WTC11 (cell line): Measurements from ENCODE around the gene RHBDD1. TPM values are rescaled to one million over a fixed set of nuclear protein-coding genes. Genes with fewer than 3 reads are reported as not detected.

ENCODE experiments used
- ATAC-seq: fragments of 200-7000 bp; cut with Tn5 transposase; 2 replicates; pipeline ENCODE4 v1.10.0; 2021; ENCODE audit warnings: mild to moderate bottlenecking, moderate library complexity
- CTCF ChIA-PET: fragments of 300-600 bp; sonication (Branson Sonifier 250); formaldehyde crosslinking; loops from one replicate; lab custom pipeline; 2021; ENCODE audit warnings: antibody characterized with exemption; lab: Charles Lee
- POLR2A ChIA-PET: fragments of 350-600 bp; sonication (Branson Sonifier 250); formaldehyde crosslinking; loops from one replicate; lab custom pipeline; 2021; ENCODE audit warnings: antibody characterized with exemption; lab: Charles Lee
- DNase-seq: peaks from one replicate; pipeline ENCODE4 v3.0.0; 2021; ENCODE audit warnings: low spot score
- H3K27ac Mint-ChIP-seq: 2 replicates; pipeline ENCODE4 v1.8.0; 2021; ENCODE audit warnings: mixed read lengths
- H3K27me3 Mint-ChIP-seq: 2 replicates; pipeline ENCODE4 v1.8.0; 2021; ENCODE audit warnings: low read depth, mild to moderate bottlenecking, moderate library complexity, mixed read lengths
- H3K36me3 Mint-ChIP-seq: 2 replicates; pipeline ENCODE4 v1.8.0; 2021; ENCODE audit warnings: mixed read lengths
- H3K4me1 Mint-ChIP-seq: 2 replicates; pipeline ENCODE4 v1.8.0; 2022; ENCODE audit warnings: mixed read lengths
- H3K4me3 Mint-ChIP-seq: 2 replicates; pipeline ENCODE4 v1.8.0; 2021; ENCODE audit warnings: mild to moderate bottlenecking, moderate library complexity, mixed read lengths
- H3K9me3 Mint-ChIP-seq: 2 replicates; pipeline ENCODE4 v1.8.0; 2021; ENCODE audit warnings: mixed read lengths
- ATF1 ChIP-seq: sonication (generic); formaldehyde crosslinking; IDR thresholded peaks from 2 replicates; pipeline ENCODE4 v1.8.1; 2023; ENCODE audit warnings: mild to moderate bottlenecking, moderate library complexity, missing genetic modification reagents
- CBFB ChIP-seq: sonication (generic); formaldehyde crosslinking; IDR thresholded peaks from 2 replicates; pipeline ENCODE4 v1.8.1; 2022; ENCODE audit warnings: mild to moderate bottlenecking, low read depth, missing genetic modification reagents
- CREM ChIP-seq: sonication (generic); formaldehyde crosslinking; IDR thresholded peaks from 2 replicates; pipeline ENCODE4 v1.8.1; 2022; ENCODE audit warnings: mild to moderate bottlenecking, missing genetic modification reagents, moderate library complexity
- ELF4 ChIP-seq: sonication (generic); formaldehyde crosslinking; IDR thresholded peaks from 2 replicates; pipeline ENCODE4 v1.8.1; 2022; ENCODE audit warnings: low read depth, mild to moderate bottlenecking, moderate library complexity, missing genetic modification reagents
- FOXP1 ChIP-seq: sonication (generic); formaldehyde crosslinking; IDR thresholded peaks from 2 replicates; pipeline ENCODE4 v1.8.0; 2022; ENCODE audit warnings: missing genetic modification reagents, mild to moderate bottlenecking, moderate library complexity, borderline replicate concordance
- GTF2I ChIP-seq: fragments of 250-450 bp; sonication (Bioruptor Pico); conservative IDR thresholded peaks from 2 replicates; pipeline ENCODE4 v1.4.0; 2021; ENCODE audit warnings: mild to moderate bottlenecking
- JAZF1 ChIP-seq: fragments of 250-450 bp; sonication (Bioruptor Pico); IDR thresholded peaks from 2 replicates; pipeline ENCODE4 v1.9.0; 2021; ENCODE audit warnings: moderate library complexity, mild to moderate bottlenecking, inconsistent platforms
- KAT7 ChIP-seq: sonication (generic); formaldehyde crosslinking; IDR thresholded peaks from 2 replicates; pipeline ENCODE4 v1.8.1; 2023; ENCODE audit warnings: missing genetic modification reagents, mild to moderate bottlenecking, borderline replicate concordance
- MXD4 ChIP-seq: fragments of 250-450 bp; sonication (Bioruptor Pico); IDR thresholded peaks from 2 replicates; pipeline ENCODE4 v1.8.0; 2021; ENCODE audit warnings: mild to moderate bottlenecking, moderate library complexity, borderline replicate concordance
- MYBL2 ChIP-seq: sonication (generic); formaldehyde crosslinking; IDR thresholded peaks from 2 replicates; pipeline ENCODE4 v1.8.1; 2023; ENCODE audit warnings: mild to moderate bottlenecking, moderate library complexity, missing genetic modification reagents
- NFE2L1 ChIP-seq: sonication (generic); formaldehyde crosslinking; IDR thresholded peaks from 2 replicates; pipeline ENCODE4 v1.8.1; 2023; ENCODE audit warnings: missing genetic modification reagents
- NR3C1 ChIP-seq: sonication (generic); formaldehyde crosslinking; conservative IDR thresholded peaks from 2 replicates; pipeline ENCODE4 v1.8.1; 2023; ENCODE audit warnings: low read depth, mild to moderate bottlenecking, missing genetic modification reagents
- PRRX2 ChIP-seq: fragments of 250-450 bp; sonication (Bioruptor Pico); IDR thresholded peaks from 2 replicates; pipeline ENCODE4 v1.8.0; 2021; ENCODE audit warnings: mild to moderate bottlenecking
- SMAD3 ChIP-seq: sonication (generic); formaldehyde crosslinking; IDR thresholded peaks from 2 replicates; pipeline ENCODE4 v1.8.0; 2022; ENCODE audit warnings: missing genetic modification reagents, mild to moderate bottlenecking, borderline replicate concordance
- SMAD4 ChIP-seq: sonication (generic); formaldehyde crosslinking; IDR thresholded peaks from 2 replicates; pipeline ENCODE4 v1.8.0; 2022; ENCODE audit warnings: mild to moderate bottlenecking, missing genetic modification reagents
- TP53 ChIP-seq: sonication (generic); formaldehyde crosslinking; IDR thresholded peaks from 2 replicates; pipeline ENCODE4 v1.8.1; 2023; ENCODE audit warnings: mild to moderate bottlenecking, missing genetic modification reagents
- ZBTB21 ChIP-seq: sonication (generic); formaldehyde crosslinking; IDR thresholded peaks from 2 replicates; pipeline ENCODE4 v1.8.1; 2023; ENCODE audit warnings: mild to moderate bottlenecking, missing genetic modification reagents, borderline replicate concordance
- ZNF138 ChIP-seq: sonication (generic); formaldehyde crosslinking; conservative IDR thresholded peaks from 2 replicates; pipeline ENCODE4 v1.8.1; 2022; ENCODE audit warnings: mild to moderate bottlenecking, moderate library complexity, missing genetic modification reagents
- ZNF532 ChIP-seq: fragments of 250-450 bp; sonication (Bioruptor Pico); IDR thresholded peaks from 2 replicates; pipeline ENCODE4 v1.9.0; 2021; ENCODE audit warnings: mild to moderate bottlenecking, borderline replicate concordance
- total RNA-seq: library from RNA; stranded (reverse); gene quantifications from 3 replicates; pipeline ENCODE4 v1.2.3, GENCODE V29; 2021
- TF ChIP-seq, protein P1 (sequence below): sonication (generic); formaldehyde crosslinking; IDR thresholded peaks from 2 replicates; pipeline ENCODE4 v1.8.0; 2022; ENCODE audit warnings: mild to moderate bottlenecking, missing genetic modification reagents
- TF ChIP-seq, protein P2 (sequence below): sonication (generic); formaldehyde crosslinking; conservative IDR thresholded peaks from 2 replicates; pipeline ENCODE4 v1.8.1; 2023; ENCODE audit warnings: mild to moderate bottlenecking, low read depth, missing genetic modification reagents, moderate library complexity
- TF ChIP-seq, protein P3 (sequence below): sonication (generic); formaldehyde crosslinking; IDR thresholded peaks from 2 replicates; pipeline ENCODE4 v1.8.1; 2023; ENCODE audit warnings: mild to moderate bottlenecking, moderate library complexity, missing genetic modification reagents

Gene RHBDD1
- total RNA-seq, 1 experiment from 2014 or later = 25.7 TPM

DNA sequence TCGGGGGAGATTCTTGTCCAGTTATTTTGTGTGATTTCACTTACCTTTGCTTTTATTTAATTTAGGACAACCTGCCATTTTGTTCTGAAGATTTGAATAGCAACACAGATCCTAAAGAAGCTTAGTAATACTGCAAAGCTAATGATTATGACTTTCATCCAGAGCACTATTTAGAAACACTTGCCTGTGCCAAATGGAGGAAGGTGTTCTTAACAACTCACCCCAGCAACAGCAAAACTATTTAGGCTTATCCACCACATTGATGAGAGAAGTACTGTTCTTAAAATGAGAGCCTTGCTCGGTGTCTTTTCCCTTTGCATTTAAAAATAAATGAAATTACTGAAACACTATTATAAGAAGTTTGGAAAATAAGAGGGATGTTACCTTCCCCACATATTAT is 59.7 kb downstream of the RHBDD1 start:
- no peak overlapping the region for H3K4me3 Mint-ChIP-seq

GRCh38 chr2:226898121-226898520 is 62.3 kb downstream of the RHBDD1 start:
- Mint-ChIP-seq H3K4me1 (peaks cover 2% of the 10 kb centered on the region; the same call in 1 of the 2 replicates), H3K36me3 (peaks cover 5% of the 10 kb centered on the region), H3K9me3 (no peaks in the 10 kb centered on the region; the same call in 1 of the 2 replicates), H3K27me3 (no peaks in the 10 kb centered on the region), H3K27ac (peak overlapping the region; percentile 40; the same call in 1 of the 2 replicates), H3K4me3 (no peak overlapping the region)
- ATAC-seq (no peak), DNase-seq (no peak)
- CTCF ChIA-PET = no interaction called here
- POLR2A ChIA-PET = no interaction called here
- TF ChIP-seq, protein P1, sequence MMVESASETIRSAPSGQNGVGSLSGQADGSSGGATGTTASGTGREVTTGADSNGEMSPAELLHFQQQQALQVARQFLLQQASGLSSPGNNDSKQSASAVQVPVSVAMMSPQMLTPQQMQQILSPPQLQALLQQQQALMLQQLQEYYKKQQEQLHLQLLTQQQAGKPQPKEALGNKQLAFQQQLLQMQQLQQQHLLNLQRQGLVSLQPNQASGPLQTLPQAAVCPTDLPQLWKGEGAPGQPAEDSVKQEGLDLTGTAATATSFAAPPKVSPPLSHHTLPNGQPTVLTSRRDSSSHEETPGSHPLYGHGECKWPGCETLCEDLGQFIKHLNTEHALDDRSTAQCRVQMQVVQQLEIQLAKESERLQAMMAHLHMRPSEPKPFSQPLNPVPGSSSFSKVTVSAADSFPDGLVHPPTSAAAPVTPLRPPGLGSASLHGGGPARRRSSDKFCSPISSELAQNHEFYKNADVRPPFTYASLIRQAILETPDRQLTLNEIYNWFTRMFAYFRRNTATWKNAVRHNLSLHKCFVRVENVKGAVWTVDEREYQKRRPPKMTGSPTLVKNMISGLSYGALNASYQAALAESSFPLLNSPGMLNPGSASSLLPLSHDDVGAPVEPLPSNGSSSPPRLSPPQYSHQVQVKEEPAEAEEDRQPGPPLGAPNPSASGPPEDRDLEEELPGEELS (CRISPR knock-in tag) = no peak
- TF ChIP-seq, protein P2, sequence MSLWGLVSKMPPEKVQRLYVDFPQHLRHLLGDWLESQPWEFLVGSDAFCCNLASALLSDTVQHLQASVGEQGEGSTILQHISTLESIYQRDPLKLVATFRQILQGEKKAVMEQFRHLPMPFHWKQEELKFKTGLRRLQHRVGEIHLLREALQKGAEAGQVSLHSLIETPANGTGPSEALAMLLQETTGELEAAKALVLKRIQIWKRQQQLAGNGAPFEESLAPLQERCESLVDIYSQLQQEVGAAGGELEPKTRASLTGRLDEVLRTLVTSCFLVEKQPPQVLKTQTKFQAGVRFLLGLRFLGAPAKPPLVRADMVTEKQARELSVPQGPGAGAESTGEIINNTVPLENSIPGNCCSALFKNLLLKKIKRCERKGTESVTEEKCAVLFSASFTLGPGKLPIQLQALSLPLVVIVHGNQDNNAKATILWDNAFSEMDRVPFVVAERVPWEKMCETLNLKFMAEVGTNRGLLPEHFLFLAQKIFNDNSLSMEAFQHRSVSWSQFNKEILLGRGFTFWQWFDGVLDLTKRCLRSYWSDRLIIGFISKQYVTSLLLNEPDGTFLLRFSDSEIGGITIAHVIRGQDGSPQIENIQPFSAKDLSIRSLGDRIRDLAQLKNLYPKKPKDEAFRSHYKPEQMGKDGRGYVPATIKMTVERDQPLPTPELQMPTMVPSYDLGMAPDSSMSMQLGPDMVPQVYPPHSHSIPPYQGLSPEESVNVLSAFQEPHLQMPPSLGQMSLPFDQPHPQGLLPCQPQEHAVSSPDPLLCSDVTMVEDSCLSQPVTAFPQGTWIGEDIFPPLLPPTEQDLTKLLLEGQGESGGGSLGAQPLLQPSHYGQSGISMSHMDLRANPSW (CRISPR knock-in tag) = no peak
- TF ChIP-seq ZBTB21 (CRISPR knock-in tag) (no peak), ATF1 (CRISPR knock-in tag) (no peak), GTF2I (no peak), PRRX2 (CRISPR knock-in tag) (no peak), SMAD4 (CRISPR knock-in tag) (no peak), FOXP1 (no peak), JAZF1 (no peak), MYBL2 (CRISPR knock-in tag) (no peak), NFE2L1 (CRISPR knock-in tag) (no peak), CBFB (CRISPR knock-in tag) (no peak), MXD4 (CRISPR knock-in tag) (no peak), CREM (CRISPR knock-in tag) (no peak)
- TF ChIP-seq, protein P3, sequence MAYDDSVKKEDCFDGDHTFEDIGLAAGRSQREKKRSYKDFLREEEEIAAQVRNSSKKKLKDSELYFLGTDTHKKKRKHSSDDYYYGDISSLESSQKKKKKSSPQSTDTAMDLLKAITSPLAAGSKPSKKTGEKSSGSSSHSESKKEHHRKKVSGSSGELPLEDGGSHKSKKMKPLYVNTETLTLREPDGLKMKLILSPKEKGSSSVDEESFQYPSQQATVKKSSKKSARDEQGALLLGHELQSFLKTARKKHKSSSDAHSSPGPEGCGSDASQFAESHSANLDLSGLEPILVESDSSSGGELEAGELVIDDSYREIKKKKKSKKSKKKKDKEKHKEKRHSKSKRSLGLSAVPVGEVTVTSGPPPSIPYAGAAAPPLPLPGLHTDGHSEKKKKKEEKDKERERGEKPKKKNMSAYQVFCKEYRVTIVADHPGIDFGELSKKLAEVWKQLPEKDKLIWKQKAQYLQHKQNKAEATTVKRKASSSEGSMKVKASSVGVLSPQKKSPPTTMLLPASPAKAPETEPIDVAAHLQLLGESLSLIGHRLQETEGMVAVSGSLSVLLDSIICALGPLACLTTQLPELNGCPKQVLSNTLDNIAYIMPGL (CRISPR knock-in tag) = no peak
- TF ChIP-seq, all 79 proteins: peak for 0

More for the DNA sequence above, 59.7 kb downstream of the RHBDD1 start:
- no peak for TF ChIP-seq CREM (CRISPR knock-in tag)
- TF ChIP-seq ZNF138 = no peak
- ATAC-seq = no peak
- Mint-ChIP-seq H3K27ac (no peak overlapping the region), H3K9me3 (no peaks in the 10 kb centered on the region; the same call in 1 of the 2 replicates), H3K4me1 (peaks cover 2% of the 10 kb centered on the region; the same call in 1 of the 2 replicates), H3K27me3 (no peaks in the 10 kb centered on the region), H3K36me3 (peaks cover 5% of the 10 kb centered on the region)
- ChIA-PET POLR2A (no interaction called here), CTCF (interaction anchor here (0.6 kb wide), 1 partner anchor 165 kb away, joined by 3 read pairs; no protein-coding TSS in a partner anchor)
- no peak for DNase-seq

DNA sequence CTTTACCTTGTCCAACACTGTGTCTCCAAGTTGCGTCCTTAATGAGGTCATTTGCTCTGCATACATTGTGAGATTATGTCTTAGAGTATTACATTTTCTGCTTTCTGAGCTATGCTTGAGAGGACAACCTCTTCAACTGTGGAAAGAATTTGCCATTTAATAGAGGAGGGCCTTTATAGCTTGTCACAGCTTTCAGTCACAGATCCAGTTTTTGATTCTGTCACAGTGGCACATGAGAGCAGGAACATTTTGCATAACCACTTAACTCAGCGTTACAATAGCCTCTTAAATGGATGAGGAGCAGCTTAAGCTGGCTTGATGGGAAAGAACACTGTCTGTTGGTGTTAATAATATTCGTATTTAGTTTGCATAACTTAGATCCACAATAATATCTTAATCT is 63.0 kb downstream of the RHBDD1 start:
- Mint-ChIP-seq H3K27ac (no peak overlapping the region; the same call in 1 of the 2 replicates), H3K27me3 (no peaks in the 10 kb centered on the region), H3K4me3 (no peak overlapping the region), H3K4me1 (peaks cover 2% of the 10 kb centered on the region; the same call in 1 of the 2 replicates), H3K36me3 (peaks cover 5% of the 10 kb centered on the region), H3K9me3 (no peaks in the 10 kb centered on the region; the same call in 1 of the 2 replicates)
- CTCF ChIA-PET = no interaction called here
- no peak for ATAC-seq
- POLR2A ChIA-PET = no interaction called here
- DNase-seq = no peak
- TF ChIP-seq KAT7 (no peak), NR3C1 (CRISPR knock-in tag) (no peak), ZNF532 (CRISPR knock-in tag) (no peak), SMAD3 (CRISPR knock-in tag) (no peak), TP53 (no peak), MYBL2 (CRISPR knock-in tag) (no peak), ELF4 (no peak)
